NOMO-1 treated with dmso at 0.1 percent for 144 hours (cell line): Measurements from ENCODE around the gene COG8.

Source experiments
- DNase-seq: peaks from one replicate; lab custom pipeline; 2025; ENCODE audit not compliant: unreplicated experiment; lab: John Stamatoyannopoulos, UW

COG8 gene

GRCh38 chr16:69346683-69347082, 7.3 kb upstream of the COG8 start:
- no peak for DNase-seq

- no peak for DNase-seq
Measured at GRCh38 chr16:69345923-69346322, 6.6 kb upstream of the COG8 start.

- no peak for DNase-seq
Measured at GRCh38 chr16:69344171-69344570, 4.8 kb upstream of the COG8 start.

- DNase-seq: no peak
Measured at GRCh38 chr16:69340095-69340644, 806 bp upstream of the COG8 start.

- no peak for DNase-seq
Measured at GRCh38 chr16:69338557-69339288, 641 bp downstream of the COG8 start.

GRCh38 chr16:69334696-69335095, 4.7 kb downstream of the COG8 start:
- no peak for DNase-seq

- peak; percentile 81 for DNase-seq
Measured at GRCh38 chr16:69330286-69331109, 8.9 kb downstream of the COG8 start, which contains the start of gene PDF. Gene PDF (minus strand): TSS chr16:69330588. CDS start chr16:69330570, 18 bp downstream.

- no peak for DNase-seq
Measured at GRCh38 chr16:69329369-69330285, 9.7 kb downstream of the COG8 start.

GRCh38 chr16:69328854-69329316, 10.5 kb downstream of the COG8 start:
- no peak for DNase-seq

- no peak for DNase-seq
Measured at GRCh38 chr16:69327585-69328310, 11.6 kb downstream of the COG8 start.

- DNase-seq: no peak
Measured at GRCh38 chr16:69326172-69326873, 13.0 kb downstream of the COG8 start.

- DNase-seq: no peak
Measured at GRCh38 chr16:69325784-69326171, 13.6 kb downstream of the COG8 start.

GRCh38 chr16:69324585-69325253, 14.6 kb downstream of the COG8 start:
- no peak for DNase-seq

GRCh38 chr16:69324013-69324531, 15.3 kb downstream of the COG8 start:
- no peak for DNase-seq

- DNase-seq: no peak
Measured at GRCh38 chr16:69323415-69323814, 15.9 kb downstream of the COG8 start.

- no peak for DNase-seq
Measured at GRCh38 chr16:69322343-69322742, 17.0 kb downstream of the COG8 start.

- no peak for DNase-seq
Measured at GRCh38 chr16:69321080-69321479, 18.3 kb downstream of the COG8 start.

GRCh38 chr16:69320740-69321073, 18.7 kb downstream of the COG8 start:
- DNase-seq: no peak
